Measurements from ENCODE around the gene NBAS. TPM values are rescaled to one million over a fixed set of nuclear protein-coding genes. Genes with fewer than 3 reads are reported as not detected.

The NBAS gene
- total and polyA plus RNA-seq, 7 donors = 19.5 to 52.8 (median 27.0) TPM

- DNase-seq (no peak), ATAC-seq (peak; percentile 49 to 73 (median 62))
- Histone ChIP-seq H3K9me3 (no peaks in the 10 kb centered on the region), H3K36me3 (ENCODE audit: insufficient read depth in 1 of 2, low read depth in 1 of 2) (peaks cover 2 to 24% of the 10 kb centered on the region in 2 donors), H3K27me3 (ENCODE audit: insufficient read depth in 3 of 3, low read length in 2 of 3) (no peaks in the 10 kb centered on the region), H3K4me3 (no peak overlapping the region), H3K27ac (no peak overlapping the region), H3K4me1 (no peaks in the 10 kb centered on the region)
- no peak for TF ChIP-seq CTCF (IDR thresholded peaks at IDR 0.05)
- WGBS, 3 donors = 42 to 60% (median 43%) methylated on average over 3 of the region's 3 CpGs
- intact Hi-C loops (cut with DNase I) = no loop called here
Measured at GRCh38 chr2:15302154-15302553, 259.0 kb downstream of the NBAS start.

GRCh38 chr2:15300624-15301573 lies 260.2 kb downstream of the NBAS start:
- ATAC-seq = peak in 1 of 4 donors; percentile 37
- H3K4me1 ChIP-seq = no peaks in the 10 kb centered on the region

GRCh38 chr2:15299904-15300520 lies 261.1 kb downstream of the NBAS start:
- Histone ChIP-seq H3K27ac (no peak overlapping the region), H3K9me3 (no peaks in the 10 kb centered on the region), H3K36me3 (ENCODE audit: insufficient read depth in 1 of 2, low read depth in 1 of 2) (peaks cover under 1 to 23% of the 10 kb centered on the region in 2 donors), H3K4me3 (no peak overlapping the region), H3K4me1 (no peaks in the 10 kb centered on the region), H3K27me3 (ENCODE audit: insufficient read depth in 3 of 3, low read length in 2 of 3) (no peaks in the 10 kb centered on the region)
- no peak for TF ChIP-seq CTCF (IDR thresholded peaks at IDR 0.05)
- ATAC-seq (no peak), DNase-seq (no peak)
- 88 to 93% (median 91%) methylated on average over 4 of the region's 4 CpGs for WGBS, 3 donors
- intact Hi-C loops (cut with DNase I) = no loop called here

More at GRCh38 chr2:15300624-15301573, 260.2 kb downstream of the NBAS start:
- H3K27ac ChIP-seq = no peak overlapping the region
- H3K27me3 ChIP-seq (ENCODE audit: insufficient read depth in 3 of 3, low read length in 2 of 3) = no peaks in the 10 kb centered on the region
- H3K36me3 ChIP-seq (ENCODE audit: insufficient read depth in 1 of 2, low read depth in 1 of 2) = peaks cover 2 to 23% of the 10 kb centered on the region in 2 donors
- no peak overlapping the region for H3K4me3 ChIP-seq
- H3K9me3 ChIP-seq = no peaks in the 10 kb centered on the region
- DNase-seq = no peak
- no peak for TF ChIP-seq CTCF (IDR thresholded peaks at IDR 0.05)
- WGBS, 3 donors = 78 to 81% (median 80%) methylated on average over 11 of the region's 11 CpGs
- intact Hi-C loops (cut with DNase I) = no loop called here

GRCh38 chr2:15298770-15299169 lies 262.4 kb downstream of the NBAS start:
- H3K4me1 ChIP-seq = no peaks in the 10 kb centered on the region
- intact Hi-C loops (cut with DNase I) = no loop called here
- no peak for TF ChIP-seq CTCF (IDR thresholded peaks at IDR 0.05)
- no peak overlapping the region for H3K4me3 ChIP-seq
- no peaks in the 10 kb centered on the region for H3K27me3 ChIP-seq (ENCODE audit: insufficient read depth in 3 of 3, low read length in 2 of 3)
- no peaks in the 10 kb centered on the region for H3K9me3 ChIP-seq
- peaks cover 0 to 23% of the 10 kb centered on the region in 2 donors for H3K36me3 ChIP-seq (ENCODE audit: insufficient read depth in 1 of 2, low read depth in 1 of 2)
- H3K27ac ChIP-seq = no peak overlapping the region
- DNase-seq (peak in 1 of 2 donors; percentile 35), ATAC-seq (no peak)
- WGBS, 3 donors = 70 to 76% (median 72%) methylated on average over 8 of the region's 8 CpGs

Data from psoas muscle (tissue), 8 donors.